ENCODE measurements around the gene JARID2. TPM values are rescaled to one million over a fixed set of nuclear protein-coding genes. Genes with fewer than 3 reads are reported as not detected.

The JARID2 gene
- total and polyA plus RNA-seq, 7 donors, result 1.8 to 7.8 (median 6.1) TPM

DNA sequence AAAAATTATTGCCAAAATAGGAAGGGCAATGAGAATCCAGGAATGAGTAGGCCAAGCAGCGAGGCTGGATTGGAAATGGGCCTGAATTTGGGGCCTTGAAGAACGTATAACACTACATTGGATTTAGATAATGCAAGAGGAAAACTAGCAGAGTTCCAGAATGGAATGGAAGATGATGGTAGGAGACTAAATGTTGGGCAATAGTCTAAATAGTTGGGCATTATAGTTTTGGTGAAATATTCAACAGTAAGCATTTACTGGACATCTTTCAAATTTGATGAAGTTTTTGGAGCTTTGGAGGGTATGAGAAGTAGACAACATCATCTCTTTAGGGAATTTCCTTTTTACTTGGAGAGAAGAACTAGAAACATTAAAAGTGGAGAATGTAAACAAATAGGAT lies 3.4 kb upstream of the JARID2 start:
- Histone ChIP-seq H3K36me3 (no peaks in the 10 kb centered on the region), H3K27ac (no peak overlapping the region), H3K9me3 (no peaks in the 10 kb centered on the region), H3K27me3 (no peaks in the 10 kb centered on the region), H3K4me3 (no peak overlapping the region), H3K4me1 (peaks cover 0 to 25% (median 17%) of the 10 kb centered on the region in 4 donors)
- intact Hi-C loops (cut with DNase I), result no loop called here
- TF ChIP-seq EP300 (IDR thresholded peaks at IDR 0.05), result no peak
- TF ChIP-seq POLR2AphosphoS5 (IDR thresholded peaks at IDR 0.05), result no peak
- TF ChIP-seq, protein P1, sequence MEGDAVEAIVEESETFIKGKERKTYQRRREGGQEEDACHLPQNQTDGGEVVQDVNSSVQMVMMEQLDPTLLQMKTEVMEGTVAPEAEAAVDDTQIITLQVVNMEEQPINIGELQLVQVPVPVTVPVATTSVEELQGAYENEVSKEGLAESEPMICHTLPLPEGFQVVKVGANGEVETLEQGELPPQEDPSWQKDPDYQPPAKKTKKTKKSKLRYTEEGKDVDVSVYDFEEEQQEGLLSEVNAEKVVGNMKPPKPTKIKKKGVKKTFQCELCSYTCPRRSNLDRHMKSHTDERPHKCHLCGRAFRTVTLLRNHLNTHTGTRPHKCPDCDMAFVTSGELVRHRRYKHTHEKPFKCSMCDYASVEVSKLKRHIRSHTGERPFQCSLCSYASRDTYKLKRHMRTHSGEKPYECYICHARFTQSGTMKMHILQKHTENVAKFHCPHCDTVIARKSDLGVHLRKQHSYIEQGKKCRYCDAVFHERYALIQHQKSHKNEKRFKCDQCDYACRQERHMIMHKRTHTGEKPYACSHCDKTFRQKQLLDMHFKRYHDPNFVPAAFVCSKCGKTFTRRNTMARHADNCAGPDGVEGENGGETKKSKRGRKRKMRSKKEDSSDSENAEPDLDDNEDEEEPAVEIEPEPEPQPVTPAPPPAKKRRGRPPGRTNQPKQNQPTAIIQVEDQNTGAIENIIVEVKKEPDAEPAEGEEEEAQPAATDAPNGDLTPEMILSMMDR (IDR thresholded peaks at IDR 0.05), result no peak
- no peak for TF ChIP-seq POLR2A (IDR thresholded peaks at IDR 0.05)
- no peak for DNase-seq
- WGBS, 2 donors, result 77 to 97% methylated on average over 2 of the region's 2 CpGs

DNA sequence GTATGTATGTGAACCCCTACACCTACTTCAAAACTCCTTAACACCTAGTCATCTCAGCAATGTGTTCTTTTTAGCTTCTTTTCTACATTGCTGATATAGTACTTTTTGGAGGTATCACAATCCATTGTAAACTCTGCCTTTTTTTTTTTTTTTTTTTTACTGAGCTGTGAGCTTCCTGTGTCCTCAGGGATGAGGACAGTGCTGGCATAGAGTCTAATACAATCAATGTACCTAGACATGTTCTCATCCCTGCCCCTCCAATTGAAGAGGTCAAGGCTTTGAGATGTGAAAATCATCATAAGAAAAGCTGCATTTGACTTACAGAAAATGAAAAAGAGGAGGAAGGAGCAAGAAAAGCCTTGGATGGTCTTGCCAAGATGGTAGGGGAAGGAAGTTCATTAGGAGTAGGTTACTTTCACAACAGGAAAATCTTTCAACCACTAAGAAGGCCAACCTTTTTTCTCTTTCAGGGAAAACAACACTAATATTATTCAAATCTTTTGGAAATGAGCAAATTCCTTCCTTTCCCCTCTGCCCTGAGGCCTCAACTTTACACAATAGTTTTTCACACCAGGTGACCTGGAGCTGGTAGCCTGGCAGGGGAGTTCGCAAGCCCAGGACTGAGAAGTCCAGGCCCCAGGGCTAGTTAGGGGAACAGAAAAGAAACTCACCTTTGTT lies 2.8 kb upstream of the JARID2 start:
- intact Hi-C loops (cut with DNase I), result no loop called here
- H3K4me1 ChIP-seq, result peaks cover 0 to 26% (median 17%) of the 10 kb centered on the region in 4 donors
- H3K9me3 ChIP-seq, result no peaks in the 10 kb centered on the region
- H3K4me3 ChIP-seq, result no peak overlapping the region
- no peaks in the 10 kb centered on the region for H3K27me3 ChIP-seq
- peak overlapping the region in 3 of 4 donors; percentile 5 to 97 (median 12) for H3K27ac ChIP-seq
- no peaks in the 10 kb centered on the region for H3K36me3 ChIP-seq
- TF ChIP-seq POLR2A (IDR thresholded peaks at IDR 0.05) (no peak), EP300 (IDR thresholded peaks at IDR 0.05) (no peak), POLR2AphosphoS5 (IDR thresholded peaks at IDR 0.05) (no peak)
- TF ChIP-seq, protein P1 (IDR thresholded peaks at IDR 0.05), result no peak
- no peak for DNase-seq
- 96 to 97% methylated on average over 1 of the region's 1 CpG for WGBS, 2 donors

DNA sequence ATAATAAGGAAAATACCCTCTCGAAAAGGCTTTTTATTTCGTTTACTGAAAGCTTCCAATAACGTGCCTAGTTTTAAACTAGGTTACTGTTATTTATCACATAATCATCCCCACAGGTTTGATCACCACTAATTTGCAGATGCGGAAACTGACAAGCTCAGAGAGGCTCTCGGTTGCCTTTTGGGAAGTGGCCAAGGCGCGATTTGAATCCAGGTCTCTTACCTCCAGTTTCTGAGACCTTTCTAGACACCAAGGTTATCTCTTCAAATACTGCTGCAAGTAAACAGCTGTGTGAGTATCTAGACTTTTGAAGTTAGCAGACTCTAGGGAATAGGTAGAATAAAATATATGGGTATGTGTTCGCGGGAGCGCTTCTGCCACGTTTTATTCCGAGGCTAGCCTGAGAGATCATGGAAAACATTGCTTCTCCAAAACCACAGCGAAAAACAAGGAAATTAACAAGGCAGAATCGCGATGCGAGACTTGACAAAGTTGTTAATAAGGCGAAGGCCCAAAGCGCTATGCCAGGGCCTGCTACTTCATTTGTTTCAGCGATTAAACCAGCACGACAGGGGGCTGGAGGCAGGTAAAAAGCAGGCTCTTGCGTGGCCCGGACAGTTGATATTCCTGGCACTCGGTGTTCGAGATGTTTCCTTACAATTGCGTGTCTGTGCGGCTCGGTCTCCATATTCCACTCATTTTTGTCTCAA lies 1.8 kb upstream of the JARID2 start:
- Histone ChIP-seq H3K36me3 (no peaks in the 10 kb centered on the region), H3K27me3 (no peaks in the 10 kb centered on the region), H3K27ac (peak overlapping the region; percentile 91 to 98 (median 96)), H3K9me3 (no peaks in the 10 kb centered on the region), H3K4me1 (peaks cover 0 to 29% (median 18%) of the 10 kb centered on the region in 4 donors), H3K4me3 (peak overlapping the region; percentile 74 to 88 (median 83))
- TF ChIP-seq POLR2A (IDR thresholded peaks at IDR 0.05) (no peak), POLR2AphosphoS5 (IDR thresholded peaks at IDR 0.05) (no peak), EP300 (IDR thresholded peaks at IDR 0.05) (no peak)
- TF ChIP-seq, protein P1 (IDR thresholded peaks at IDR 0.05), result no peak
- 80% methylated on average over 27 of the region's 27 CpGs for WGBS, 2 donors
- intact Hi-C loops (cut with DNase I), result loop anchor here (2.0 kb wide), 2 partner anchors 199 to 765 kb away; no protein-coding TSS in a partner anchor
- no peak for DNase-seq

DNA sequence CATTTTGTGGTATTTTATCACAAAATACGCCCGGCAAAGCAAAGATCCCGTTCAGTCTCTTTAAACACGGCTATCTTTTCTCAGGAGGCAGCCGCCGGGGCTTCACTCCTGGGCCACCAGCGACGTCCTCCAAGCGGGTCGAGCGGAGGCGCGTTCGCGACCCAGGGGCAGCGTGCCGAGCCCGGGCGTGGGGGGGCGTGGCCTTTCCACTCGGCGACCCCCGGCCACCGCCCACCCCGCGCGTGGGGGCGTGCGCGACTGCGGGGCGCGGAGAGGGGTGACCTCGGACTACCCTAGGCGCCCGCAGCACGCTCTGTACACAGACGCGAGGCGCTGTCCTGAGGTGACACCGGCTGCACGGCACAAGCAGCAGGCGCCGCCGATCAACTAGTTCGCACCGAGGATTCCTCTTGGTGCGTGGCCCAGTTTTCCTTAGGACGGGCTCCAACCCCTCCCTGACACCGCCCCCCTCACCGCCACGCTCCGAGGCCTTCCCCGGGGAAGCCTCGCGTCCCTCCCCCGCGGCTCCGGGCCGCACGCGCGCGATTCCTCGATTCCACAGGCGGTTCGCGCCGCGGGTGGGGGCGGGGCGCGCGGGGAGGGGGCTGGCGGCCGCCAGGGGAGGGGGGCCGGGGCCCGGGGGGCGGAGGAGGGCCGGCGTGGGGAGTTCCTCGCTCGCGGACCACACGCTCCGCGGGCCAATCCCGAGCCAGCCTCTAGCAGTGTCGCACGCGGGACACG lies 1.1 kb upstream of the JARID2 start:
- Histone ChIP-seq H3K4me3 (peak overlapping the region; percentile 74 to 88 (median 83)), H3K9me3 (no peaks in the 10 kb centered on the region), H3K4me1 (peaks cover 0 to 30% (median 18%) of the 10 kb centered on the region in 4 donors), H3K27me3 (no peaks in the 10 kb centered on the region), H3K27ac (peak overlapping the region; percentile 91 to 98 (median 96)), H3K36me3 (no peaks in the 10 kb centered on the region)
- WGBS, 2 donors, result 1% methylated on average over 92 of the region's 92 CpGs
- intact Hi-C loops (cut with DNase I), result loop anchor here (2.0 to 5.0 kb wide), 5 partner anchors 158 to 802 kb away; no protein-coding TSS in a partner anchor
- DNase-seq, result peak; percentile 95
- peak; percentile 9 to 82 (median 70) for TF ChIP-seq POLR2AphosphoS5 (IDR thresholded peaks at IDR 0.05)
- TF ChIP-seq POLR2A (IDR thresholded peaks at IDR 0.05), result no peak
- TF ChIP-seq EP300 (IDR thresholded peaks at IDR 0.05), result peak in 3 of 4 donors; percentile 5 to 70 (median 18)
- TF ChIP-seq, protein P1 (IDR thresholded peaks at IDR 0.05), result no peak

Measured in sigmoid colon (tissue), 7 donors.